ENCODE results near the gene ZNF438.

DNA sequence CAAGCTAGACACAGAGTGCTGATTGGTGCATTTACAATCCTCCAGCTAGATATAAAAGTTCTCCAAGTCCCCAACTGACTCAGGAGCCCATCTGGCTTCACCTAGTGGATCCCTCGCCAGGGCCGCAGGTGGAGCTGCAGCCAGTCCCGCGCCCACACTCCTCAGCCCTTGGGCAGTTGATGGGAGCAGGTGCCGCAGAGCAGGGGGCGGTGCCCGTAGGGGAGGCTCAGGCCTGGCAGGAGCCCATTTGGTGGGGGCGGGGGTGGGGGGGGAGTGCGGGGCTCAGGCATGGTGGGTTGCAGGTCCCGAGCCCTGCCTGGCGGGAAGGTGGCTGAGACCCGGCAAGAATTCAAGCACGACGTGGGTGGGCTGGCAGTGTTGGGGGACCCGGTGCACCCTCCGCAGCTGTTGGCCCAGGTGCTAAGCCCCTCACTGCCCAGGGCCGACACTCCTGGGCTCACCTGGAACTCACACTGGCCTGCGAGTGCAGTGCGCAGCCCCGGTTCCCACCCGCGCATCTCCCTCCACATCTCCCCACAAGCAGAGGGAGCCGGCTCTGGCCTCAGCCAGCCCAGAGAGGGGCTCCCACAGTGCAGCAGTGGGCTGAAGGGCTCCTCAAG is 101.7 kb downstream of the ZNF438 start:
- TF ChIP-seq EP300 (IDR thresholded peaks at IDR 0.05): no peak
- TF ChIP-seq, protein P1, sequence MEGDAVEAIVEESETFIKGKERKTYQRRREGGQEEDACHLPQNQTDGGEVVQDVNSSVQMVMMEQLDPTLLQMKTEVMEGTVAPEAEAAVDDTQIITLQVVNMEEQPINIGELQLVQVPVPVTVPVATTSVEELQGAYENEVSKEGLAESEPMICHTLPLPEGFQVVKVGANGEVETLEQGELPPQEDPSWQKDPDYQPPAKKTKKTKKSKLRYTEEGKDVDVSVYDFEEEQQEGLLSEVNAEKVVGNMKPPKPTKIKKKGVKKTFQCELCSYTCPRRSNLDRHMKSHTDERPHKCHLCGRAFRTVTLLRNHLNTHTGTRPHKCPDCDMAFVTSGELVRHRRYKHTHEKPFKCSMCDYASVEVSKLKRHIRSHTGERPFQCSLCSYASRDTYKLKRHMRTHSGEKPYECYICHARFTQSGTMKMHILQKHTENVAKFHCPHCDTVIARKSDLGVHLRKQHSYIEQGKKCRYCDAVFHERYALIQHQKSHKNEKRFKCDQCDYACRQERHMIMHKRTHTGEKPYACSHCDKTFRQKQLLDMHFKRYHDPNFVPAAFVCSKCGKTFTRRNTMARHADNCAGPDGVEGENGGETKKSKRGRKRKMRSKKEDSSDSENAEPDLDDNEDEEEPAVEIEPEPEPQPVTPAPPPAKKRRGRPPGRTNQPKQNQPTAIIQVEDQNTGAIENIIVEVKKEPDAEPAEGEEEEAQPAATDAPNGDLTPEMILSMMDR (IDR thresholded peaks at IDR 0.05): no peak
